ENCODE data around the gene CCDC9B. TPM values are rescaled to one million over a fixed set of nuclear protein-coding genes. Genes with fewer than 3 reads are reported as not detected.

The CCDC9B gene
- total RNA-seq, 1 donor from 2014 or later = 0.41 TPM

DNA sequence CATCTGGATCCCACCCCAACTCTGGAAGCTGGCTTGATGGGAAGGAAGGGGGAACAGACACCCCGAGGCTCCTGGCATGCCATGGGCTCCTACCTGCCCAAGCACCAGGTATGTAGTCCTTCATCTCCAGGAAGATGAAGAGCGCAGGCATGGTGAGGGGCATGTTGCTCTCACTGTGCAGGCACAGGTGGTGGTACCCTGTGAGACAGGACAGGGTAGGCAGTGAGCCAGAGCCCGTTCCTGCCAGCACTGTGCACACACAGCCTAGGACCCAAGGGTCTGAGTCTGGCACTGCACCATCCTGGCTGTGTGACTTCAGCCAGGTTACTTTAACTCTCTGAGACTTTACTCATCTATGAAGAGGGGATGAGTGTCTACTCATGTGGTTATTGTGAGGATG lies 48.5 kb downstream of the CCDC9B start:
- no peak overlapping the region for H3K4me3 Mint-ChIP-seq (ENCODE audit: low read depth)
- no peaks in the 10 kb centered on the region for H3K27me3 Mint-ChIP-seq (ENCODE audit: low read depth)

DNA sequence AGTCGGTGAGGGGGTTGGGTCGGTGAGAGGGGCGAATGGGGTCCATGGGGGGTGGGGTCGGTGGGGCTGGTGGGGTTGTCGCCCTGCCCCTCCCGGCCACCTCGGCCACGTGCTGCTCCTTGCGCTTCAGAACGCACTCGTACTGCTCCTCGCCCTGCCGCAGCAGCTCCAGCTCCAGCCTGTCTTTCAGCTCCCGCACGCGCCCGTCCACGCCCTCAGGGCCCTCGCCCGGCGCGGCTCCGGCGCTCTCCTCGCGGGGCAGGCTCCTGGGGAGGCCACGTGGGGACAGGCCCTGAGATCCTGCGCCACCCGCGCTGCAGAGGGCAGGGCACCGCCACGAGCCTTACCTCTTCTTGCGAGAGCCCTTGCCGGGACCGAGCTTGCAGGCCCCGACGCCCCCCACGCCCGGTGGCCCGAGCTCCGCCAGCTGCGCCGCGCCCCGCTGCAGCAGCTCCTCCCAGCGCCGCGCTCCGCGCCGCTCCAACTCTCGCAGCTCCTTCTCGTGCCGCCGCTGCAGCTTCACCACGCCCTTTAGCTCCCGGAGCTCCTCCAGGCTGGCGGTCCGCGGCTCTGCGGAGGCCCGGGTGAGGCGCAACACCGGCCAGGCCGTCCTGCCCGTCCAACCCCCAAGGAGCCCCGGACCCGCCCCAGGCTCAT lies 49.7 kb downstream of the CCDC9B start:
- no peak for DNase-seq (ENCODE audit: low spot score)
- no peaks in the 10 kb centered on the region for H3K27me3 Mint-ChIP-seq (ENCODE audit: low read depth)
- no peaks in the 10 kb centered on the region for H3K4me1 Mint-ChIP-seq (ENCODE audit: low read depth)
- H3K4me3 Mint-ChIP-seq (ENCODE audit: low read depth) = no peak overlapping the region
- H3K9me3 Mint-ChIP-seq = no peaks in the 10 kb centered on the region
- peaks cover 25% of the 10 kb centered on the region for H3K36me3 Mint-ChIP-seq (ENCODE audit: low read depth)
- no peak overlapping the region for H3K27ac Mint-ChIP-seq
- intact Hi-C loops (cut with micrococcal nuclease) = no loop called here

More for the DNA sequence above, 48.5 kb downstream of the CCDC9B start:
- DNase-seq (ENCODE audit: low spot score) = no peak
- H3K4me1 Mint-ChIP-seq (ENCODE audit: low read depth) = no peaks in the 10 kb centered on the region
- no peak overlapping the region for H3K27ac Mint-ChIP-seq
- intact Hi-C loops (cut with micrococcal nuclease) = no loop called here
- no peaks in the 10 kb centered on the region for H3K9me3 Mint-ChIP-seq
- H3K36me3 Mint-ChIP-seq (ENCODE audit: low read depth) = peaks cover 25% of the 10 kb centered on the region

GRCh38 chr15:40290545-40290917 lies 50.2 kb downstream of the CCDC9B start:
- Mint-ChIP-seq H3K4me1 (ENCODE audit: low read depth) (no peaks in the 10 kb centered on the region), H3K9me3 (no peaks in the 10 kb centered on the region), H3K4me3 (ENCODE audit: low read depth) (no peak overlapping the region), H3K27me3 (ENCODE audit: low read depth) (no peaks in the 10 kb centered on the region), H3K27ac (no peak overlapping the region), H3K36me3 (ENCODE audit: low read depth) (peaks cover 27% of the 10 kb centered on the region)
- no peak for DNase-seq (ENCODE audit: low spot score)
- intact Hi-C loops (cut with micrococcal nuclease) = no loop called here

GRCh38 chr15:40289140-40289775 lies 51.5 kb downstream of the CCDC9B start:
- no peak overlapping the region for H3K4me3 Mint-ChIP-seq (ENCODE audit: low read depth)

GRCh38 chr15:40287968-40288367 lies 52.8 kb downstream of the CCDC9B start:
- Mint-ChIP-seq H3K4me3 (ENCODE audit: low read depth) (no peak overlapping the region), H3K9me3 (no peaks in the 10 kb centered on the region), H3K27ac (no peak overlapping the region), H3K27me3 (ENCODE audit: low read depth) (peaks cover 7% of the 10 kb centered on the region), H3K36me3 (ENCODE audit: low read depth) (peaks cover 17% of the 10 kb centered on the region), H3K4me1 (ENCODE audit: low read depth) (no peaks in the 10 kb centered on the region)
- intact Hi-C loops (cut with micrococcal nuclease) = no loop called here
- DNase-seq (ENCODE audit: low spot score) = no peak

More at GRCh38 chr15:40289140-40289775, 51.5 kb downstream of the CCDC9B start:
- Mint-ChIP-seq H3K4me1 (ENCODE audit: low read depth) (no peaks in the 10 kb centered on the region), H3K36me3 (ENCODE audit: low read depth) (peaks cover 18% of the 10 kb centered on the region), H3K27me3 (ENCODE audit: low read depth) (no peaks in the 10 kb centered on the region), H3K9me3 (no peaks in the 10 kb centered on the region), H3K27ac (no peak overlapping the region)
- no peak for DNase-seq (ENCODE audit: low spot score)
- intact Hi-C loops (cut with micrococcal nuclease) = no loop called here

DNA sequence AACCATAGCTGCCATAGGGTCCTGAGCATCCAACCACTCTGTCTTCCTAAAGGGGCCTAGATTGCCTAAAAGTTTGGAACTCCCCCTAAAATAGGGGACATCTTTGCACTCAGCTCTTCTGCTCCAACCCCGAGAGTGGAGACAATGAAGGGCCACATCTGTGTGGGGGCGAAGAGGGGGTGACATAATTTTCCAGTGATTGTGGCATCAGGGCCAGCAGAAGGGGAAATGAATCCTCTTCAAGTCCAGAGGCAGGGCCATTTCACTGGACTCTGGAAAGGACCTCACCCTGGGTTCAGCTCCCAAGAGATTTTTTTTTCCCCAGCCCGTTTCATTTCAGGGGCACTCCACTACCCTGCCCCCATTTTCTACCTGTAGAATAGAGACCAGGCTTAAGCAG lies 53.2 kb downstream of the CCDC9B start:
- no peaks in the 10 kb centered on the region for H3K9me3 Mint-ChIP-seq
- DNase-seq (ENCODE audit: low spot score) = no peak
- H3K4me3 Mint-ChIP-seq (ENCODE audit: low read depth) = no peak overlapping the region
- H3K27ac Mint-ChIP-seq = no peak overlapping the region
- no peaks in the 10 kb centered on the region for H3K4me1 Mint-ChIP-seq (ENCODE audit: low read depth)
- H3K27me3 Mint-ChIP-seq (ENCODE audit: low read depth) = peaks cover 7% of the 10 kb centered on the region
- peaks cover 17% of the 10 kb centered on the region for H3K36me3 Mint-ChIP-seq (ENCODE audit: low read depth)
- intact Hi-C loops (cut with micrococcal nuclease) = no loop called here

GRCh38 chr15:40286794-40287193 lies 53.9 kb downstream of the CCDC9B start:
- Mint-ChIP-seq H3K27ac (no peak overlapping the region), H3K9me3 (no peaks in the 10 kb centered on the region), H3K4me3 (ENCODE audit: low read depth) (no peak overlapping the region), H3K4me1 (ENCODE audit: low read depth) (no peaks in the 10 kb centered on the region), H3K36me3 (ENCODE audit: low read depth) (peaks cover 17% of the 10 kb centered on the region), H3K27me3 (ENCODE audit: low read depth) (peaks cover 7% of the 10 kb centered on the region)
- intact Hi-C loops (cut with micrococcal nuclease) = no loop called here
- no peak for DNase-seq (ENCODE audit: low spot score)

GRCh38 chr15:40286061-40286532 lies 54.6 kb downstream of the CCDC9B start:
- H3K36me3 Mint-ChIP-seq (ENCODE audit: low read depth) = peaks cover 17% of the 10 kb centered on the region
- intact Hi-C loops (cut with micrococcal nuclease) = no loop called here
- no peak for DNase-seq (ENCODE audit: low spot score)
- no peaks in the 10 kb centered on the region for H3K4me1 Mint-ChIP-seq (ENCODE audit: low read depth)
- H3K4me3 Mint-ChIP-seq (ENCODE audit: low read depth) = no peak overlapping the region
- H3K9me3 Mint-ChIP-seq = no peaks in the 10 kb centered on the region
- peaks cover 9% of the 10 kb centered on the region for H3K27me3 Mint-ChIP-seq (ENCODE audit: low read depth)
- no peak overlapping the region for H3K27ac Mint-ChIP-seq

GRCh38 chr15:40285554-40286011 lies 55.2 kb downstream of the CCDC9B start:
- Mint-ChIP-seq H3K9me3 (no peaks in the 10 kb centered on the region), H3K4me3 (ENCODE audit: low read depth) (no peak overlapping the region), H3K4me1 (ENCODE audit: low read depth) (no peaks in the 10 kb centered on the region), H3K36me3 (ENCODE audit: low read depth) (peaks cover 17% of the 10 kb centered on the region), H3K27me3 (ENCODE audit: low read depth) (peaks cover 14% of the 10 kb centered on the region), H3K27ac (no peak overlapping the region)
- intact Hi-C loops (cut with micrococcal nuclease) = no loop called here
- no peak for DNase-seq (ENCODE audit: low spot score)

DNA sequence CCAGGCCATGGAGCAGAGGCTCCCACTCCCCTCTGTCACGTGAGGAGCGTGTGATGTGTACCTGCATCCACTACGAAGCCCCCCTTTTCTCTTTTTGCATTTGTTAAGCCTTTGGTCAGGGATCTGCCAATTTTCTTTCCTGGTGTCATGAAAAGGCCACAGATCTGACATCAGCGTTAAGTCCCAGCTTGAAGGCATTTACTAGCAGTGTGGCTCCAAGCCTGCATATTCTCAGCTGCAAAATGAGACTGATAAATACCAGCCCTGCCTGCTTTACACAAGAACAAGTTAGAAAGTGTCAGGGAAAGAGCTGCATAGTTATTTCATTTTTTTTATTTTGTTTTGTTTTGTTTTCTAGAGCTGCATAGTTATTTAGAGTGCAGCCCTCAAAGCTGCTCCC lies 55.6 kb downstream of the CCDC9B start:
- peaks cover 18% of the 10 kb centered on the region for H3K27me3 Mint-ChIP-seq (ENCODE audit: low read depth)
- no peak overlapping the region for H3K27ac Mint-ChIP-seq
- H3K4me1 Mint-ChIP-seq (ENCODE audit: low read depth) = no peaks in the 10 kb centered on the region
- H3K9me3 Mint-ChIP-seq = no peaks in the 10 kb centered on the region
- H3K36me3 Mint-ChIP-seq (ENCODE audit: low read depth) = peaks cover 12% of the 10 kb centered on the region
- intact Hi-C loops (cut with micrococcal nuclease) = no loop called here
- DNase-seq (ENCODE audit: low spot score) = no peak
- no peak overlapping the region for H3K4me3 Mint-ChIP-seq (ENCODE audit: low read depth)

- intact Hi-C loops (cut with micrococcal nuclease) = no loop called here
- no peak for DNase-seq (ENCODE audit: low spot score)
- no peaks in the 10 kb centered on the region for H3K9me3 Mint-ChIP-seq
- H3K27me3 Mint-ChIP-seq (ENCODE audit: low read depth) = peaks cover 27% of the 10 kb centered on the region
- H3K4me1 Mint-ChIP-seq (ENCODE audit: low read depth) = peaks cover 2% of the 10 kb centered on the region
- H3K36me3 Mint-ChIP-seq (ENCODE audit: low read depth) = peaks cover 8% of the 10 kb centered on the region
- peak overlapping the region; percentile 26 for H3K4me3 Mint-ChIP-seq (ENCODE audit: low read depth)
- H3K27ac Mint-ChIP-seq = no peak overlapping the region
Measured at GRCh38 chr15:40283615-40284300, 57.0 kb downstream of the CCDC9B start.

DNA sequence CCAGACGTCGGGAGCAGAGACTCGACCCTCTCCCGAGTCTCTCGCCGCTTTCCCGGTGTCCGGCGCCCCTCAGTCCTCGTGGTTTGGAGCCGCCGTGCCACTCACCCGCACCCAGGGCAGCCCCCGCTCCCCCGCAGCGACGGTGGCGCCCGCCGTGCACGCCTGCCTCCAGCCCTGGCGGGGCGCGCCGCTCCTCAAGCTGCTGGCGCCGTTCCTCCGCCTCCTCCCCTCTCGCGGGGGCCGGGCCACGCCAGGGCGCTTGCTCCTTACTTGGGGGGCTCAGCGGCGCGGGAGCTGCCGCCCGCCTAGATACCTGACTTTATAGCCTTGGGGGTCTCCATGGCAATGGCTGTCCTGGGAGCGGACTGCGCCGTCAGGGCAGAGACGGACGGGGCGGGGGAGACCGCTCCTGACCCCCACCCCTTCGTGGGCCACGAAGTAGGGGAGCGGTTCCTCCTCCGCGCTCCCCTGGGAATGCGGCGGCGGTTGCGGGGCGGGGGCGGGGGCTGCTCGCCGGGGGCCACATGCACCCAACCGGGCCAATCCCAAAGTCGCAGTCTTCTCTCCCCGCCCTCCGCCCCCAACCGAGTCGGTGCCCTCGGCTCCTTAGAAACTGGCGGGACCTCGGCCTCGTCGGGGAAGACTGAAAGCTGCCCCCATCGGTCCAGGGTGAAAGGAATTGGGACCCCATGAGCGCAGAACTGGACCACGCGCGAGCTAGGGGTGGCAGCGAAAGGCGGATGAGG lies 57.7 kb downstream of the CCDC9B start, which contains the start of gene ANKRD63:
ANKRD63 (minus strand) TSS at position 196 of the 746 bp plus-strand sequence. CDS start 478 bp downstream, outside the sequence.
- peaks cover 6% of the 10 kb centered on the region for H3K36me3 Mint-ChIP-seq (ENCODE audit: low read depth)
- peaks cover 34% of the 10 kb centered on the region for H3K27me3 Mint-ChIP-seq (ENCODE audit: low read depth)
- no peaks in the 10 kb centered on the region for H3K9me3 Mint-ChIP-seq
- no peak within 1 kb of the TSS for H3K27ac Mint-ChIP-seq
- intact Hi-C loops (cut with micrococcal nuclease) = no loop called here
- DNase-seq (ENCODE audit: low spot score) = no peak
- H3K4me3 Mint-ChIP-seq (ENCODE audit: low read depth) = peak within 1 kb of the TSS; percentile 60
- H3K4me1 Mint-ChIP-seq (ENCODE audit: low read depth) = peaks cover 2% of the 10 kb centered on the region

All from activated T-helper 2 cell treated with anti-CD3 and anti-CD28 coated beads, Interferon-gamma antibody, Interleukin-2, Interleukin-4, amounts not matched to agents 10 μg/mL and 5 μg/mL and 100 μg/mL, durations not matched to agents 14 hours and 24 hours and 36 hours (primary cell).